Measurements from ENCODE around the gene STAT3.

DNA sequence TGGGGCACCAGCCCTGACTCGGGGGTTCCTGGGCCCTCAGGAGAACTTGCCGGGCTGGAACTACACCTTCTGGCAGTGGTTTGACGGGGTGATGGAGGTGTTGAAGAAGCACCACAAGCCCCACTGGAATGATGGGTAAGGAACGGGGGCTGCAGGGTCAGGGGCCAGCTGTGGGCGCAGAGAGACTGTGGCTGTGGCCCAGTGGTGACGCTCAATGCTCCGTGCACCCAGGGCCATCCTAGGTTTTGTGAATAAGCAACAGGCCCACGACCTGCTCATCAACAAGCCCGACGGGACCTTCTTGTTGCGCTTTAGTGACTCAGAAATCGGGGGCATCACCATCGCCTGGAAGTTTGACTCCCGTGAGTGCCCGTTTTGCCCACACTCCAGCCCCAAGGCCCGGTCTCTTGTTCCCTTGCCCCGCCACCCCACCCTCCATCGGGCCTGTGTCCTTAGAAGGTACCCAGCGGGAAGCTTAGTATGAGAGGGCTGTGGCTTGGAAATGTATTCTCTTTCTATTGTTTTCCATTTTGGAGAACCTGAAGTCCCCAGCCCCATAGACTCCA, 80.8 kb downstream of the STAT3 start:
- TF ChIP-seq CTCF (conservative IDR thresholded peaks at IDR 0.05; ENCODE audit: low read depth, low read length) (no peak), EZH2 (IDR thresholded peaks at IDR 0.05; ENCODE audit: borderline replicate concordance, low read depth, low read length, poor library complexity, severe bottlenecking) (no peak)

Measured in A673 (cell line).